ENCODE results near the gene SRP14. TPM values are rescaled to one million over a fixed set of nuclear protein-coding genes. Genes with fewer than 3 reads are reported as not detected.

SRP14 gene
- total and polyA plus RNA-seq, 9 of the 15 experiments (the other 6 are each of a cell fraction or from before 2014, with no cell fraction given), result 161 to 1,097 (median 402) TPM

DNA sequence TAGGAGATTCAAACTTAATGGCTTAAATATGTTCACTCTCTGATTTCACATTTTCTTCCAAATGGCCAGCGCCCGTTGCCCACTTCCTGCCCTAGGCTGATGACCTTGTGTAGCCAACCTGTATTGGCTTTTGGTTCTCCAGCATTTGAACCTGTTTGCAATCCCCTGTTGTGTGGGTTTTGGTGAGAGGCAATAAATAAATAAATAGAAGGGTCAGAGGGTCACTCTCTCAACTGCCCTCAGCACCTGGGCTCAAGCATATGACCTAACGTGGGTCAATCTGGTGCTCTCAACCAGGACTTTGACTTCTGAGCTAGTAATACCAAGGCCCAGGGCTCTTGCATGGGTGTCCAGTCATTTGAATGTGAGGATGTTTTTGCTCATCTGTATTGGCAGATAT lies 1.8 kb upstream of the SRP14 start:
- H3K9me1 ChIP-seq (ENCODE audit: control insufficient read depth, insufficient read depth, low read length), result no peaks in the 10 kb centered on the region
- BruUV-seq (replicated peaks), result no TSS peak
- no peak overlapping the region for H3K27ac ChIP-seq (ENCODE audit: extremely low read depth, low read depth, low read length)
- no peak overlapping the region for H3K9ac ChIP-seq (ENCODE audit: insufficient read depth in 1 of 2, low read depth in 2 of 2, low read length in 2 of 2)
- H3K27me3 ChIP-seq (ENCODE audit: control insufficient read depth in 2 of 2, insufficient read depth in 2 of 2, low read length in 2 of 2), result no peaks in the 10 kb centered on the region
- peaks cover 21% of the 10 kb centered on the region for H3K36me3 ChIP-seq (ENCODE audit: control insufficient read depth, insufficient read depth, low read length)
- POLR2A ChIA-PET, result interaction anchor here (0.6 to 1.7 kb wide), 3 partner anchors 11 to 297 kb away, joined by 3 to 9 read pairs (median 4); no protein-coding TSS in a partner anchor
- peaks cover 39% of the 10 kb centered on the region for H3K79me2 ChIP-seq (ENCODE audit: control insufficient read depth, insufficient read depth, low read length)
- ATAC-seq (no peak), DNase-seq (ENCODE audit: extremely low read depth in 1 of 4, low spot score in 3 of 4) (no peak), FAIRE-seq (no peak)
- WGBS (ENCODE audit: insufficient coverage, low coverage, missing lambda C conversion rate), result 85% methylated on average over 3 of the region's 3 CpGs
- H3K4me3 ChIP-seq, result no peak overlapping the region
- H2AFZ ChIP-seq (ENCODE audit: low read depth, low read length), result no peak overlapping the region
- no peak overlapping the region for H3K4me2 ChIP-seq (ENCODE audit: insufficient read depth, low read length)
- no peak for TF ChIP-seq ZNF696 (CRISPR knock-in tag; conservative IDR thresholded peaks at IDR 0.05)
- TF ChIP-seq, protein P1, sequence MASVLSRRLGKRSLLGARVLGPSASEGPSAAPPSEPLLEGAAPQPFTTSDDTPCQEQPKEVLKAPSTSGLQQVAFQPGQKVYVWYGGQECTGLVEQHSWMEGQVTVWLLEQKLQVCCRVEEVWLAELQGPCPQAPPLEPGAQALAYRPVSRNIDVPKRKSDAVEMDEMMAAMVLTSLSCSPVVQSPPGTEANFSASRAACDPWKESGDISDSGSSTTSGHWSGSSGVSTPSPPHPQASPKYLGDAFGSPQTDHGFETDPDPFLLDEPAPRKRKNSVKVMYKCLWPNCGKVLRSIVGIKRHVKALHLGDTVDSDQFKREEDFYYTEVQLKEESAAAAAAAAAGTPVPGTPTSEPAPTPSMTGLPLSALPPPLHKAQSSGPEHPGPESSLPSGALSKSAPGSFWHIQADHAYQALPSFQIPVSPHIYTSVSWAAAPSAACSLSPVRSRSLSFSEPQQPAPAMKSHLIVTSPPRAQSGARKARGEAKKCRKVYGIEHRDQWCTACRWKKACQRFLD (CRISPR knock-in tag; IDR thresholded peaks at IDR 0.05), result no peak
- TF ChIP-seq MYBL2 (IDR thresholded peaks at IDR 0.05; ENCODE audit: low read depth), result no peak
- TF ChIP-seq MYBL2 (CRISPR knock-in tag; IDR thresholded peaks at IDR 0.05; ENCODE audit: borderline replicate concordance), result no peak
- no peak for TF ChIP-seq ZNF347 (CRISPR knock-in tag; IDR thresholded peaks at IDR 0.05; ENCODE audit: low read depth)
- no peak for TF ChIP-seq FOXJ2 (tag; IDR thresholded peaks at IDR 0.05)
- no peak for TF ChIP-seq FUS (optimal IDR thresholded peaks at IDR 0.05; ENCODE audit: low read depth, low read length)
- TF ChIP-seq, protein P2, sequence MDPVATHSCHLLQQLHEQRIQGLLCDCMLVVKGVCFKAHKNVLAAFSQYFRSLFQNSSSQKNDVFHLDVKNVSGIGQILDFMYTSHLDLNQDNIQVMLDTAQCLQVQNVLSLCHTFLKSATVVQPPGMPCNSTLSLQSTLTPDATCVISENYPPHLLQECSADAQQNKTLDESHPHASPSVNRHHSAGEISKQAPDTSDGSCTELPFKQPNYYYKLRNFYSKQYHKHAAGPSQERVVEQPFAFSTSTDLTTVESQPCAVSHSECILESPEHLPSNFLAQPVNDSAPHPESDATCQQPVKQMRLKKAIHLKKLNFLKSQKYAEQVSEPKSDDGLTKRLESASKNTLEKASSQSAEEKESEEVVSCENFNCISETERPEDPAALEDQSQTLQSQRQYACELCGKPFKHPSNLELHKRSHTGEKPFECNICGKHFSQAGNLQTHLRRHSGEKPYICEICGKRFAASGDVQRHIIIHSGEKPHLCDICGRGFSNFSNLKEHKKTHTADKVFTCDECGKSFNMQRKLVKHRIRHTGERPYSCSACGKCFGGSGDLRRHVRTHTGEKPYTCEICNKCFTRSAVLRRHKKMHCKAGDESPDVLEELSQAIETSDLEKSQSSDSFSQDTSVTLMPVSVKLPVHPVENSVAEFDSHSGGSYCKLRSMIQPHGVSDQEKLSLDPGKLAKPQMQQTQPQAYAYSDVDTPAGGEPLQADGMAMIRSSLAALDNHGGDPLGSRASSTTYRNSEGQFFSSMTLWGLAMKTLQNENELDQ (CRISPR knock-in tag; IDR thresholded peaks at IDR 0.05; ENCODE audit: borderline replicate concordance), result no peak
- TF ChIP-seq, protein P3, sequence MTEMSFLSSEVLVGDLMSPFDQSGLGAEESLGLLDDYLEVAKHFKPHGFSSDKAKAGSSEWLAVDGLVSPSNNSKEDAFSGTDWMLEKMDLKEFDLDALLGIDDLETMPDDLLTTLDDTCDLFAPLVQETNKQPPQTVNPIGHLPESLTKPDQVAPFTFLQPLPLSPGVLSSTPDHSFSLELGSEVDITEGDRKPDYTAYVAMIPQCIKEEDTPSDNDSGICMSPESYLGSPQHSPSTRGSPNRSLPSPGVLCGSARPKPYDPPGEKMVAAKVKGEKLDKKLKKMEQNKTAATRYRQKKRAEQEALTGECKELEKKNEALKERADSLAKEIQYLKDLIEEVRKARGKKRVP (CRISPR knock-in tag; IDR thresholded peaks at IDR 0.05), result no peak
- TF ChIP-seq, protein P4, sequence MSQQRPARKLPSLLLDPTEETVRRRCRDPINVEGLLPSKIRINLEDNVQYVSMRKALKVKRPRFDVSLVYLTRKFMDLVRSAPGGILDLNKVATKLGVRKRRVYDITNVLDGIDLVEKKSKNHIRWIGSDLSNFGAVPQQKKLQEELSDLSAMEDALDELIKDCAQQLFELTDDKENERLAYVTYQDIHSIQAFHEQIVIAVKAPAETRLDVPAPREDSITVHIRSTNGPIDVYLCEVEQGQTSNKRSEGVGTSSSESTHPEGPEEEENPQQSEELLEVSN (IDR thresholded peaks at IDR 0.05; ENCODE audit: borderline replicate concordance in 1 of 2, extremely low read depth in 1 of 2, insufficient read depth in 1 of 2, insufficient read length in 1 of 2, low read depth in 1 of 2, low read length in 1 of 2, poor library complexity in 1 of 2, severe bottlenecking in 1 of 2), result no peak
- TF ChIP-seq, protein P5, sequence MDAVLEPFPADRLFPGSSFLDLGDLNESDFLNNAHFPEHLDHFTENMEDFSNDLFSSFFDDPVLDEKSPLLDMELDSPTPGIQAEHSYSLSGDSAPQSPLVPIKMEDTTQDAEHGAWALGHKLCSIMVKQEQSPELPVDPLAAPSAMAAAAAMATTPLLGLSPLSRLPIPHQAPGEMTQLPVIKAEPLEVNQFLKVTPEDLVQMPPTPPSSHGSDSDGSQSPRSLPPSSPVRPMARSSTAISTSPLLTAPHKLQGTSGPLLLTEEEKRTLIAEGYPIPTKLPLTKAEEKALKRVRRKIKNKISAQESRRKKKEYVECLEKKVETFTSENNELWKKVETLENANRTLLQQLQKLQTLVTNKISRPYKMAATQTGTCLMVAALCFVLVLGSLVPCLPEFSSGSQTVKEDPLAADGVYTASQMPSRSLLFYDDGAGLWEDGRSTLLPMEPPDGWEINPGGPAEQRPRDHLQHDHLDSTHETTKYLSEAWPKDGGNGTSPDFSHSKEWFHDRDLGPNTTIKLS (IDR thresholded peaks at IDR 0.05; ENCODE audit: borderline replicate concordance, low read depth), result no peak
- no peak for TF ChIP-seq ATF7 (IDR thresholded peaks at IDR 0.05)
- TF ChIP-seq BDP1 (IDR thresholded peaks at IDR 0.05; ENCODE audit: insufficient read depth, insufficient read length), result no peak
- TF ChIP-seq ZNF24 (IDR thresholded peaks at IDR 0.05), result no peak
- in situ Hi-C loops (cut with MboI), result no loop called here
- intact Hi-C loops (cut with micrococcal nuclease), result no loop called here
- H3K9me3 ChIP-seq (replicated peaks; ENCODE audit: control insufficient read depth, insufficient read depth, low read depth, low read length), result no peaks in the 10 kb centered on the region
- peaks cover 12 to 26% of the 10 kb centered on the region in 2 experiments for H3K4me1 ChIP-seq (replicated peaks in 1 of 2; ENCODE audit: control insufficient read depth in 2 of 2, insufficient read depth in 2 of 2, low read length in 2 of 2)
- CTCF ChIA-PET (ENCODE audit: low intra/inter-chr PET ratio), result no interaction called here
- no peaks in the 10 kb centered on the region for H4K20me1 ChIP-seq (replicated peaks; ENCODE audit: control insufficient read depth, insufficient read depth, low read length)

All from K562 (cell line).